ENCODE measurements around the gene KNDC1. TPM values are rescaled to one million over a fixed set of nuclear protein-coding genes. Genes with fewer than 3 reads are reported as not detected.
"Not testable (repeated sequence)": the region's sequence is repeated elsewhere in the genome, so short reads cannot be mapped to it uniquely, and the experiment has no call there.

The KNDC1 gene
- total RNA-seq, 1 donor from 2014 or later = not detected

DNA sequence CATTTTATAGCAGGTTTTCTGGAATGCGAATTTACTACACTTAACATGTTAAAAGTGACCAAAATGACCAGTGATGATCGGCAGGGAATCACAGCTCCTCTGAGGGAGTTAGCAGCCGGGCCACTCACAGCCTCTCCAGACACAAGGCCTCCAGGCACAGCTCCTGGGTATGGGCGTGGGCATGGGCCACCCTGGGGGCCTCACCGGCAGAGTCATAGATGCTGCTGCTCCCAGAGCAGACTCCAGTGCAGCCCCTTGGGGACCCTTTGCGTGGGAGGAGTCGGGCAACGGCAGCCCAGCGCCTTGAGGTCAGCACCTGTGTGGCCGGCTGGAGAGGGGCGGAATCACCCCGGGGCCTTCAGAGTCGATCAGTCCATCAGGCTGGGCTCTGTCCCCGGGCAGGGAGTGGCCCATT, 8.6 kb downstream of the KNDC1 start:
- Mint-ChIP-seq H3K27me3 (ENCODE audit: unreplicated experiment) (peaks cover 2% of the 10 kb centered on the region), H3K36me3 (ENCODE audit: unreplicated experiment) (no peaks in the 10 kb centered on the region), H3K4me3 (ENCODE audit: unreplicated experiment) (no peak overlapping the region), H3K9me3 (ENCODE audit: unreplicated experiment) (peaks cover 4% of the 10 kb centered on the region), H3K4me1 (ENCODE audit: unreplicated experiment) (no peaks in the 10 kb centered on the region), H3K27ac (ENCODE audit: unreplicated experiment) (no peak overlapping the region)
- TF ChIP-seq, protein P1, sequence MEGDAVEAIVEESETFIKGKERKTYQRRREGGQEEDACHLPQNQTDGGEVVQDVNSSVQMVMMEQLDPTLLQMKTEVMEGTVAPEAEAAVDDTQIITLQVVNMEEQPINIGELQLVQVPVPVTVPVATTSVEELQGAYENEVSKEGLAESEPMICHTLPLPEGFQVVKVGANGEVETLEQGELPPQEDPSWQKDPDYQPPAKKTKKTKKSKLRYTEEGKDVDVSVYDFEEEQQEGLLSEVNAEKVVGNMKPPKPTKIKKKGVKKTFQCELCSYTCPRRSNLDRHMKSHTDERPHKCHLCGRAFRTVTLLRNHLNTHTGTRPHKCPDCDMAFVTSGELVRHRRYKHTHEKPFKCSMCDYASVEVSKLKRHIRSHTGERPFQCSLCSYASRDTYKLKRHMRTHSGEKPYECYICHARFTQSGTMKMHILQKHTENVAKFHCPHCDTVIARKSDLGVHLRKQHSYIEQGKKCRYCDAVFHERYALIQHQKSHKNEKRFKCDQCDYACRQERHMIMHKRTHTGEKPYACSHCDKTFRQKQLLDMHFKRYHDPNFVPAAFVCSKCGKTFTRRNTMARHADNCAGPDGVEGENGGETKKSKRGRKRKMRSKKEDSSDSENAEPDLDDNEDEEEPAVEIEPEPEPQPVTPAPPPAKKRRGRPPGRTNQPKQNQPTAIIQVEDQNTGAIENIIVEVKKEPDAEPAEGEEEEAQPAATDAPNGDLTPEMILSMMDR (IDR thresholded peaks at IDR 0.05) = no peak
- no peak for DNase-seq (ENCODE audit: extremely low spot score, unreplicated experiment)

GRCh38 chr10:133169173-133169947, 9.3 kb downstream of the KNDC1 start:
- H3K9me3 Mint-ChIP-seq (ENCODE audit: unreplicated experiment) = peaks cover 4% of the 10 kb centered on the region
- no peak overlapping the region for H3K27ac Mint-ChIP-seq (ENCODE audit: unreplicated experiment)
- TF ChIP-seq, protein P1 (IDR thresholded peaks at IDR 0.05) = no peak

DNA sequence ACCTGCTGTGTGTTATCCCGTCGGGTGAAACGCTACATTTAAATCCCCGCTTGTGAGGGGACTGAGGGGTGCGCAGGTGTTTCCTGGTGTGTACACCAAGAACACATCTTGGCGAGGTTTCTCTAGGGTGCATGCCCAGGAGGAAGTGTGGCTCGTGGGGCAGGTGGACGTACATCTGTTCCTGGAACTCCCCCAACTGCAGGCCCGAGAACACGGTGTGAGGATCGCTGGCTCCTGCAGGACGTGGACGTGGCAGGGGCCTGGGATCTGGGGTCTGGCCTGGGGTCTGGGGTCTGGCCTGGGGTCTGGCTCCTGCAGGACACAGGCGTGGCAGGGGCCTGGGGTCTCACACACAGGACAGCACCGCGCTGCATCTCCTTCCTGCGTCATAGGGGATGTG, 10.1 kb downstream of the KNDC1 start:
- H3K9me3 Mint-ChIP-seq (ENCODE audit: unreplicated experiment) = peaks cover 4% of the 10 kb centered on the region
- TF ChIP-seq, protein P1 (IDR thresholded peaks at IDR 0.05) = no peak
- H3K4me3 Mint-ChIP-seq (ENCODE audit: unreplicated experiment) = no peak overlapping the region
- H3K27ac Mint-ChIP-seq (ENCODE audit: unreplicated experiment) = no peak overlapping the region
- H3K4me1 Mint-ChIP-seq (ENCODE audit: unreplicated experiment) = no peaks in the 10 kb centered on the region
- DNase-seq (ENCODE audit: extremely low spot score, unreplicated experiment) = peak; percentile 75
- no peaks in the 10 kb centered on the region for H3K36me3 Mint-ChIP-seq (ENCODE audit: unreplicated experiment)
- peaks cover 2% of the 10 kb centered on the region for H3K27me3 Mint-ChIP-seq (ENCODE audit: unreplicated experiment)

More at GRCh38 chr10:133169173-133169947, 9.3 kb downstream of the KNDC1 start:
- H3K27me3 Mint-ChIP-seq (ENCODE audit: unreplicated experiment) = peaks cover 2% of the 10 kb centered on the region
- DNase-seq (ENCODE audit: extremely low spot score, unreplicated experiment) = peak; percentile 81
- H3K36me3 Mint-ChIP-seq (ENCODE audit: unreplicated experiment) = no peaks in the 10 kb centered on the region
- no peaks in the 10 kb centered on the region for H3K4me1 Mint-ChIP-seq (ENCODE audit: unreplicated experiment)
- no peak overlapping the region for H3K4me3 Mint-ChIP-seq (ENCODE audit: unreplicated experiment)

DNA sequence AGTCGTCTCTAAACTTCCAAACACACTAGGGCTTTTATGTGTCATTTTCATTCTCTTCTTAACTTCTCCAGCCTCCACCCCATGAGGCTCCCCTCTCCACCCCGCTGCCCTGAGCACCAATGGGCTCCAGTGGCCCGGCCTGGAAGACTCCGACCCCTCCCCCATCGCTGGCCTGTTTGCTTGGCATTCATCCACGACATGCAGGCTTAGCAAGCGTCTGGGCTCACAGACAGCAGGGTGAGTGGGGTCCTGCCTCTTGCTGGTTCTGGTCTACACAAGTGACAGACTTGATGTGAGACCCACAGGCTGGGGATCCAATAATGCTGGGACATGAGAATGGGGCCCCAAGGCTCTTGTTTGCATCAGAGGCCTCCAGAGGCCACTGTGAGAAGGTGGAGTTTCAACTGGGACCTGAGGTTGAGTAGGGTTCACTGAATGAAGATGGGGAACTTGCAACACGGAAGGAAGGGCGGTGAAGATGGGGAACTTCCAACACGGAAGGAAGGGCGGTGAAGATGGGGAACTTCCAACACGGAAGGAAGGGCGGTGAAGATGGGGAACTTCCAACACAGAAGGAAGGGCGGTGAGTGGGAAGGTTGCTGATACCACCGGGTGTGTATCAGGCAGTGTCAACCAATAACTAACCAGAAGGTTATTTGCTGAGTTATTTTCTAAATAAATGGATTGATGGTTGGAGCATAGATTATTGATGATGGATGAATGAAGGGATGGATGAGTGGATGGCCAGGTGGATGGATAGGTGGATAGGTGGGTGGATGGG, 14.0 kb downstream of the KNDC1 start:
- Mint-ChIP-seq H3K27ac (ENCODE audit: unreplicated experiment) (no peak overlapping the region), H3K27me3 (ENCODE audit: unreplicated experiment) (peaks cover 2% of the 10 kb centered on the region), H3K9me3 (ENCODE audit: unreplicated experiment) (peaks cover 8% of the 10 kb centered on the region), H3K4me3 (ENCODE audit: unreplicated experiment) (no peak overlapping the region), H3K4me1 (ENCODE audit: unreplicated experiment) (no peaks in the 10 kb centered on the region), H3K36me3 (ENCODE audit: unreplicated experiment) (no peaks in the 10 kb centered on the region)
- DNase-seq (ENCODE audit: extremely low spot score, unreplicated experiment) = no peak
- TF ChIP-seq, protein P1 (IDR thresholded peaks at IDR 0.05) = no peak

GRCh38 chr10:133174689-133175263, 14.8 kb downstream of the KNDC1 start:
- TF ChIP-seq, protein P1 (IDR thresholded peaks at IDR 0.05) = no peak
- Mint-ChIP-seq H3K27me3 (ENCODE audit: unreplicated experiment) (peaks cover 2% of the 10 kb centered on the region), H3K4me1 (ENCODE audit: unreplicated experiment) (no peaks in the 10 kb centered on the region), H3K9me3 (ENCODE audit: unreplicated experiment) (peaks cover 8% of the 10 kb centered on the region), H3K27ac (ENCODE audit: unreplicated experiment) (no peak overlapping the region), H3K36me3 (ENCODE audit: unreplicated experiment) (no peaks in the 10 kb centered on the region), H3K4me3 (ENCODE audit: unreplicated experiment) (no peak overlapping the region)
- DNase-seq (ENCODE audit: extremely low spot score, unreplicated experiment) = no peak

GRCh38 chr10:133175624-133176023, 15.6 kb downstream of the KNDC1 start:
- not testable (repeated sequence) for H3K9me3 Mint-ChIP-seq (ENCODE audit: unreplicated experiment); H3K27me3 Mint-ChIP-seq (ENCODE audit: unreplicated experiment); DNase-seq (ENCODE audit: extremely low spot score, unreplicated experiment); H3K4me3 Mint-ChIP-seq (ENCODE audit: unreplicated experiment); H3K36me3 Mint-ChIP-seq (ENCODE audit: unreplicated experiment); H3K4me1 Mint-ChIP-seq (ENCODE audit: unreplicated experiment); H3K27ac Mint-ChIP-seq (ENCODE audit: unreplicated experiment)

All from osteocyte (in vitro differentiated cells).